GM23338 (cell line): ENCODE data around the gene ZNF260. TPM values are rescaled to one million over a fixed set of nuclear protein-coding genes. Genes with fewer than 3 reads are reported as not detected.

ENCODE experiments used
- ATAC-seq: fragments of 200-7000 bp; cut with Tn5 transposase; 3 replicates; pipeline ENCODE4 v1.9.1; 2020
- DNase-seq: peaks from one replicate; pipeline ENCODE4 v3.0.0-alpha.2; 2015; ENCODE audit warnings: low spot score
- H2AFZ ChIP-seq: fragments of 200-600 bp; sonication (generic); 2 replicates; pipeline ENCODE4 v1.8.0; 2016; ENCODE audit warnings: antibody characterized with exemption, mild to moderate bottlenecking, moderate library complexity
- H3F3A ChIP-seq: fragments of 200-600 bp; sonication (generic); replicated peaks from 2 replicates; pipeline ENCODE4 v1.8.0; 2017; ENCODE audit warnings: antibody characterized with exemption, mixed run types, low read depth
- H3K27ac ChIP-seq: fragments of 200-600 bp; sonication (generic); 2 replicates; pipeline ENCODE4 v1.6.1; 2016; ENCODE audit warnings: low read depth
- H3K27me3 ChIP-seq: fragments of 200-600 bp; sonication (generic); 2 replicates; pipeline ENCODE4 v1.8.0; 2016; ENCODE audit warnings: mild to moderate bottlenecking, mixed run types, moderate library complexity; ENCODE audit not compliant: insufficient read depth
- H3K36me3 ChIP-seq: fragments of 200-600 bp; sonication (generic); 2 replicates; pipeline ENCODE4 v1.8.0; 2016; ENCODE audit warnings: mild to moderate bottlenecking; ENCODE audit not compliant: insufficient read depth
- H3K4me1 ChIP-seq: fragments of 200-600 bp; sonication (generic); 2 replicates; pipeline ENCODE4 v1.8.0; 2016; ENCODE audit warnings: mild to moderate bottlenecking, moderate library complexity; ENCODE audit not compliant: insufficient read depth
- H3K4me2 ChIP-seq: fragments of 200-600 bp; sonication (generic); 2 replicates; pipeline ENCODE4 v1.7.1; 2017; ENCODE audit warnings: mixed run types
- H3K4me3 ChIP-seq: fragments of 200-600 bp; sonication (generic); 2 replicates; pipeline ENCODE4 v1.6.1; 2016; ENCODE audit warnings: mixed run types
- H3K79me2 ChIP-seq: fragments of 200-600 bp; sonication (generic); replicated peaks from 2 replicates; pipeline ENCODE4 v1.8.0; 2017; ENCODE audit warnings: mild to moderate bottlenecking; ENCODE audit not compliant: insufficient read depth
- H3K9me2 ChIP-seq: fragments of 200-600 bp; sonication (generic); 2 replicates; pipeline ENCODE4 v1.8.0; 2017; ENCODE audit not compliant: insufficient read depth
- H4K20me1 ChIP-seq: fragments of 200-600 bp; sonication (generic); replicated peaks from 2 replicates; pipeline ENCODE4 v1.8.0; 2017; ENCODE audit warnings: mild to moderate bottlenecking; ENCODE audit not compliant: insufficient read depth
- H3K27ac Mint-ChIP-seq: 2 replicates; pipeline ENCODE4 v1.8.0; 2020; ENCODE audit warnings: inconsistent platforms, mild to moderate bottlenecking, moderate library complexity, mixed read lengths
- H3K27me3 Mint-ChIP-seq: 3 replicates; pipeline ENCODE4 v1.8.0; 2022; ENCODE audit warnings: low read depth, mild to moderate bottlenecking, moderate library complexity, mixed read lengths, inconsistent platforms; ENCODE audit not compliant: insufficient read depth, poor library complexity
- H3K36me3 Mint-ChIP-seq: 3 replicates; pipeline ENCODE4 v1.8.0; 2021; ENCODE audit warnings: low read depth, mild to moderate bottlenecking, inconsistent platforms, moderate library complexity, mixed read lengths
- H3K4me1 Mint-ChIP-seq: 3 replicates; pipeline ENCODE4 v1.8.0; 2020; ENCODE audit warnings: mild to moderate bottlenecking, inconsistent platforms, mixed read lengths
- H3K4me3 Mint-ChIP-seq: 3 replicates; pipeline ENCODE4 v1.8.0; 2021; ENCODE audit warnings: moderate library complexity, mild to moderate bottlenecking, inconsistent platforms, mixed read lengths
- H3K9me3 Mint-ChIP-seq: 3 replicates; pipeline ENCODE4 v1.8.0; 2020; ENCODE audit warnings: moderate library complexity, mild to moderate bottlenecking, inconsistent platforms, mixed read lengths
- CREB1 ChIP-seq: fragments of 250-450 bp; sonication (Bioruptor Pico); IDR thresholded peaks from 2 replicates; pipeline ENCODE4 v1.5.0; 2020; ENCODE audit warnings: low read depth, mild to moderate bottlenecking, moderate library complexity
- CTCF ChIP-seq, 2 experiments: fragments of 200-600 bp in 1 of 2; sonication (generic) in 1 of 2; conservative IDR thresholded peaks; 2 replicates each; pipeline versions ENCODE4 v1.5.1 to v1.6.1; 2016 to 2017; ENCODE audit warnings: antibody characterized with exemption in 2 of 2, low read depth in 2 of 2, mild to moderate bottlenecking in 2 of 2, moderate library complexity in 1 of 2
- EZH2 ChIP-seq: fragments of 200-600 bp; sonication (generic); IDR thresholded peaks from one replicate; pipeline ENCODE4 v1.8.0; 2017; ENCODE audit warnings: antibody characterized with exemption, mild to moderate bottlenecking, low read depth; ENCODE audit not compliant: unreplicated experiment
- EZH2phosphoT487 ChIP-seq: fragments of 200-600 bp; sonication (generic); IDR thresholded peaks from one replicate; pipeline ENCODE4 v1.8.1; 2018; ENCODE audit warnings: antibody characterized with exemption; ENCODE audit not compliant: unreplicated experiment
- JUNB ChIP-seq: IDR thresholded peaks from one replicate; pipeline ENCODE4 v1.6.1; 2016; ENCODE audit warnings: antibody characterized with exemption; ENCODE audit not compliant: unreplicated experiment
- NANOG ChIP-seq: IDR thresholded peaks from 2 replicates; pipeline ENCODE4 v1.6.1; 2016; ENCODE audit warnings: antibody characterized with exemption, borderline replicate concordance
- POLR2AphosphoS5 ChIP-seq: IDR thresholded peaks from 2 replicates; pipeline ENCODE4 v1.6.1; 2016; ENCODE audit warnings: antibody characterized with exemption, low read depth
- STAT1 ChIP-seq: IDR thresholded peaks from one replicate; pipeline ENCODE4 v1.6.1; 2016; ENCODE audit warnings: antibody characterized with exemption; ENCODE audit not compliant: unreplicated experiment
- ZNF114 ChIP-seq: fragments of 250-450 bp; sonication (Bioruptor Pico); IDR thresholded peaks from 2 replicates; pipeline ENCODE4 v1.5.0; 2020; ENCODE audit warnings: mild to moderate bottlenecking, moderate library complexity
- ZNF331 ChIP-seq: fragments of 250-450 bp; sonication (Bioruptor Pico); IDR thresholded peaks from 2 replicates; pipeline ENCODE4 v1.5.0; 2020; ENCODE audit warnings: low read depth, mild to moderate bottlenecking, moderate library complexity
- ZNF462 ChIP-seq: fragments of 250-450 bp; sonication (Bioruptor Pico); IDR thresholded peaks from 2 replicates; pipeline ENCODE4 v1.5.0; 2020; ENCODE audit warnings: mild to moderate bottlenecking, moderate library complexity
- polyA plus RNA-seq: library from polyadenylated mRNA; unstranded; fragments of >200 nt; fragmentation: Nextera tagmentation; extraction: Ambion mirVana; gene quantifications from 2 replicates; pipeline ENCODE4 v1.2.1, GENCODE V29; 2016
- total RNA-seq: library from RNA; depleted of rRNA; stranded (reverse); fragments of >200 nt; shearing (Covaris generic); gene quantifications from 2 replicates; pipeline ENCODE4 v1.2.3, GENCODE V29; 2014
- TF ChIP-seq, protein P1 (sequence below): IDR thresholded peaks from one replicate; pipeline ENCODE4 v1.6.1; 2018; ENCODE audit warnings: antibody characterized with exemption; ENCODE audit not compliant: unreplicated experiment
- TF ChIP-seq, protein P2 (sequence below): IDR thresholded peaks from 2 replicates; pipeline ENCODE4 v1.6.1; 2016; ENCODE audit warnings: antibody characterized with exemption

The ZNF260 gene
- total and polyA plus RNA-seq, 2 experiments from 2014 or later, result 26.8 to 35.9 TPM

- peaks cover 7% of the 10 kb centered on the region; the same call in 1 of the 2 replicates for H4K20me1 ChIP-seq
- no peak overlapping the region for H3K4me3 Mint-ChIP-seq
- peaks cover 22% of the 10 kb centered on the region for H3K36me3 Mint-ChIP-seq
- ATAC-seq (no peak), DNase-seq (no peak)
- H3K79me2 ChIP-seq, result peaks cover 47% of the 10 kb centered on the region
- H2AFZ ChIP-seq, result no peak overlapping the region
- no peaks in the 10 kb centered on the region for H3K4me1 ChIP-seq
- no peak for TF ChIP-seq ZNF114
- TF ChIP-seq, protein P1, sequence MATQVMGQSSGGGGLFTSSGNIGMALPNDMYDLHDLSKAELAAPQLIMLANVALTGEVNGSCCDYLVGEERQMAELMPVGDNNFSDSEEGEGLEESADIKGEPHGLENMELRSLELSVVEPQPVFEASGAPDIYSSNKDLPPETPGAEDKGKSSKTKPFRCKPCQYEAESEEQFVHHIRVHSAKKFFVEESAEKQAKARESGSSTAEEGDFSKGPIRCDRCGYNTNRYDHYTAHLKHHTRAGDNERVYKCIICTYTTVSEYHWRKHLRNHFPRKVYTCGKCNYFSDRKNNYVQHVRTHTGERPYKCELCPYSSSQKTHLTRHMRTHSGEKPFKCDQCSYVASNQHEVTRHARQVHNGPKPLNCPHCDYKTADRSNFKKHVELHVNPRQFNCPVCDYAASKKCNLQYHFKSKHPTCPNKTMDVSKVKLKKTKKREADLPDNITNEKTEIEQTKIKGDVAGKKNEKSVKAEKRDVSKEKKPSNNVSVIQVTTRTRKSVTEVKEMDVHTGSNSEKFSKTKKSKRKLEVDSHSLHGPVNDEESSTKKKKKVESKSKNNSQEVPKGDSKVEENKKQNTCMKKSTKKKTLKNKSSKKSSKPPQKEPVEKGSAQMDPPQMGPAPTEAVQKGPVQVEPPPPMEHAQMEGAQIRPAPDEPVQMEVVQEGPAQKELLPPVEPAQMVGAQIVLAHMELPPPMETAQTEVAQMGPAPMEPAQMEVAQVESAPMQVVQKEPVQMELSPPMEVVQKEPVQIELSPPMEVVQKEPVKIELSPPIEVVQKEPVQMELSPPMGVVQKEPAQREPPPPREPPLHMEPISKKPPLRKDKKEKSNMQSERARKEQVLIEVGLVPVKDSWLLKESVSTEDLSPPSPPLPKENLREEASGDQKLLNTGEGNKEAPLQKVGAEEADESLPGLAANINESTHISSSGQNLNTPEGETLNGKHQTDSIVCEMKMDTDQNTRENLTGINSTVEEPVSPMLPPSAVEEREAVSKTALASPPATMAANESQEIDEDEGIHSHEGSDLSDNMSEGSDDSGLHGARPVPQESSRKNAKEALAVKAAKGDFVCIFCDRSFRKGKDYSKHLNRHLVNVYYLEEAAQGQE, result no peak
- TF ChIP-seq POLR2AphosphoS5, result no peak
- no peak for TF ChIP-seq CTCF (conservative IDR thresholded peaks at IDR 0.05; ENCODE audit: low read depth in 2 of 2)
- TF ChIP-seq NANOG, result no peak
- TF ChIP-seq STAT1, result no peak
- TF ChIP-seq CREB1 (CRISPR knock-in tag), result no peak
- no peak for TF ChIP-seq JUNB
- TF ChIP-seq ZNF331, result no peak
- TF ChIP-seq, protein P2, sequence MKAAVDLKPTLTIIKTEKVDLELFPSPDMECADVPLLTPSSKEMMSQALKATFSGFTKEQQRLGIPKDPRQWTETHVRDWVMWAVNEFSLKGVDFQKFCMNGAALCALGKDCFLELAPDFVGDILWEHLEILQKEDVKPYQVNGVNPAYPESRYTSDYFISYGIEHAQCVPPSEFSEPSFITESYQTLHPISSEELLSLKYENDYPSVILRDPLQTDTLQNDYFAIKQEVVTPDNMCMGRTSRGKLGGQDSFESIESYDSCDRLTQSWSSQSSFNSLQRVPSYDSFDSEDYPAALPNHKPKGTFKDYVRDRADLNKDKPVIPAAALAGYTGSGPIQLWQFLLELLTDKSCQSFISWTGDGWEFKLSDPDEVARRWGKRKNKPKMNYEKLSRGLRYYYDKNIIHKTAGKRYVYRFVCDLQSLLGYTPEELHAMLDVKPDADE, result no peak
- TF ChIP-seq EZH2phosphoT487, result no peak
- no peak for TF ChIP-seq EZH2
- no peak for TF ChIP-seq ZNF462
- no peaks in the 10 kb centered on the region for H3K9me2 ChIP-seq
- no peaks in the 10 kb centered on the region for H3K9me3 Mint-ChIP-seq
- H3K27me3 Mint-ChIP-seq, result no peaks in the 10 kb centered on the region
- H3K4me1 Mint-ChIP-seq, result peaks cover 3% of the 10 kb centered on the region; the same call in 1 of the 3 replicates
- H3K4me2 ChIP-seq, result no peak overlapping the region
- H3K27ac ChIP-seq, result no peak overlapping the region
- H3K4me3 ChIP-seq, result no peak overlapping the region
- H3F3A ChIP-seq, result no peaks in the 10 kb centered on the region
- H3K36me3 ChIP-seq, result no peaks in the 10 kb centered on the region; the same call in 1 of the 2 replicates
- H3K27me3 ChIP-seq, result no peaks in the 10 kb centered on the region
- H3K27ac Mint-ChIP-seq, result no peak overlapping the region
Observed at GRCh38 chr19:36482876-36483275, 45.2 kb downstream of the ZNF260 start.
